Cardiac fibroblast (primary cell): ENCODE measurements around the gene REN.

Experiments
- DNase-seq, 2 donors: peaks; one replicate each; pipeline versions ENCODE4 v3.0.0 to v3.0.0-alpha.2; 2010; ENCODE audit warnings: low read depth in 2 of 2
- H3K4me3 ChIP-seq, 2 donors: replicated peaks in 1 of 2; 1 replicate in 1 of 2; 2 replicates in 1 of 2; pipeline ENCODE4 v1.5.1; 2011; ENCODE audit warnings: low read depth in 2 of 2, low read length in 2 of 2, mild to moderate bottlenecking in 2 of 2, moderate library complexity in 1 of 2
- TF ChIP-seq, protein P1 (sequence below): IDR thresholded peaks from one replicate; pipeline ENCODE4 v1.5.1; 2011; ENCODE audit warnings: low read depth, mild to moderate bottlenecking, low read length, inconsistent platforms

Gene REN

DNA sequence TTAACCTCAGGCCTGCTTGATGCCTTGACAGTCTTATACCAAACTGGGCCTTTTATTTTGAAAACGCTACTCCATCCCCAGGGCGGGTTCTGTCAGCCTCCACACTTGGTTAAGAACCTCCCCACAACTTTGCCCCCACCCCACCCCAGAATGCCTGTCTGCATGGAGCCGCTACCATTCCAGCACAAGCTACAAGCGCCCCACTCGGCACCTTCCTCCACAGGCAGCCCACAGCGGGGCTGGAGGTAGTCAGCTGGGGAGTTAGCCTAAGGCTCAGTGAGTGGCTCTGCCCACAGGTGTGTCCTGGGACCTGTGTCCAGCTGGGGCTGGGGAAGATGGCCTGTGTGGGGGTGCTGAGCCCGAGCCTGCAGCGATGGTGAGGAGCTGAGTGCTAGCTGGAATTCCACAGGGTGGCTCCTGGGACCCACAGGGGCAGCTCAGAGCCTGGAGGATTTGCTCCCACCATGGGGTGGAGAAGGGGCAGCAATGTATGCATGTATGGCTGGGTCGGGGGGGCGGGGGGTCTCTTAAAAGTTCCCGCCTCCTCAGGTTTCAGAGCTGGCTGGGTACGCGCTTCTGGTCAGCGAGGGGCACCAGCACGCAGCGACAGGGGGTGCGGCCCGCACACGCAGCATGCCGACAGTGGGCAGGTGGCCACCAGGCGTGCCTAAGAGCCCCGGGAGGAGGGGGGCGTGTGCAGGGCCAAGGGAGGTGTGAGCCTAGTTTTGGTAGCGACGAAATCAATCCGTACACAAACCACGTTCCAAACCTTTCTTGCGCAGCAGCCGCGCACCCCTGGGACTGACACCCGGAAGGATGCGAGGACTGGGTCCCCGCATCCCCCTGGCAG lies 15.2 kb downstream of the REN start:
- DNase-seq = no peak
- TF ChIP-seq, protein P1, sequence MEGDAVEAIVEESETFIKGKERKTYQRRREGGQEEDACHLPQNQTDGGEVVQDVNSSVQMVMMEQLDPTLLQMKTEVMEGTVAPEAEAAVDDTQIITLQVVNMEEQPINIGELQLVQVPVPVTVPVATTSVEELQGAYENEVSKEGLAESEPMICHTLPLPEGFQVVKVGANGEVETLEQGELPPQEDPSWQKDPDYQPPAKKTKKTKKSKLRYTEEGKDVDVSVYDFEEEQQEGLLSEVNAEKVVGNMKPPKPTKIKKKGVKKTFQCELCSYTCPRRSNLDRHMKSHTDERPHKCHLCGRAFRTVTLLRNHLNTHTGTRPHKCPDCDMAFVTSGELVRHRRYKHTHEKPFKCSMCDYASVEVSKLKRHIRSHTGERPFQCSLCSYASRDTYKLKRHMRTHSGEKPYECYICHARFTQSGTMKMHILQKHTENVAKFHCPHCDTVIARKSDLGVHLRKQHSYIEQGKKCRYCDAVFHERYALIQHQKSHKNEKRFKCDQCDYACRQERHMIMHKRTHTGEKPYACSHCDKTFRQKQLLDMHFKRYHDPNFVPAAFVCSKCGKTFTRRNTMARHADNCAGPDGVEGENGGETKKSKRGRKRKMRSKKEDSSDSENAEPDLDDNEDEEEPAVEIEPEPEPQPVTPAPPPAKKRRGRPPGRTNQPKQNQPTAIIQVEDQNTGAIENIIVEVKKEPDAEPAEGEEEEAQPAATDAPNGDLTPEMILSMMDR = no peak
- peak overlapping the region; percentile 51 to 57 for H3K4me3 ChIP-seq

DNA sequence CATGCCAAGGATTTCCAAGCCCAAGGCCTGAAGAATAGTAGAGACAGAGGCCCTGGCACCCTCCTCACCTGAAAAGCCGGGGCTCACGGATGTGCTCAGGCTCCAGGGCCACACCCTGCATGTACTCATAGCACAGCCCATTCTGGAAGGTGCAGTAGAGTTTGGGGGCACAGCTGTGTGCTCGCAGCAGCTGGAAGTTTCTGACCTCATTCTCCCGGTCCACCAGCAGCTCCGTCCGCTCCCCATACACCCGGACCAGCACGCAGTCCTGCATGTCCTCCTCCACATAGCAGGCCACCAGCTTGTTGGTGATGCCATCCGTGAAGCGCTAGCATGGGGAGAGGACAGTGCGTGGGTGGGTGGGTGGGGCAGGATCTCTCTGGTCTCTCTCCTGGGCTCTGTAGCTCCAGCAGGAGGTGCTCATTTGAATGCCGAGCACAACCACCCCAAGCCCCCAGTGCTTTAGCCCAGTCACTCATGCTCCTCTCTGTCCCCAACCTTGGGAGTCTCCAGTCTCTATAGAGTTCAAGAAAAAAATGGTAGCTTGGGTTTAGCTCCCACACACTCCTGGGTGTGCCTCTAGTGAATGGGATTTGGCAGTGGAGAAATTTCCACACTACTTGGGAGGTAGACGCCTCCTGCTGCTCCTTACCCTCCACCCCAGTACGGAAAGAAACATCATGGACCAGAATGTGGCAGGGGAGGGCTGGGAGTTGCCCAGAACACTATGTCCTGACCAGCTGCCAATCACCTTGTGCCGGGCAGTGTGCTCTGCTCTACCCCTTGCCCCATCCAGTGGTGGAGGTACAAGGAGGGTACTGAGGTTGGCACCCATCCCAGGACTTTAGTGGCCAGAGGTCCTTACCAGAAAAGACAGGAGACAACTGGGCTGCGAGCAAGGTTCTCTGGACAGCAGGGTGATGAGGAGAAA lies 16.2 kb downstream of the REN start:
- no peak for DNase-seq
- TF ChIP-seq, protein P1 = no peak
- no peak overlapping the region for H3K4me3 ChIP-seq

GRCh38 chr1:204149107-204149506 lies 17.0 kb downstream of the REN start:
- no peak for DNase-seq
- no peak overlapping the region for H3K4me3 ChIP-seq
- TF ChIP-seq, protein P1 = no peak

DNA sequence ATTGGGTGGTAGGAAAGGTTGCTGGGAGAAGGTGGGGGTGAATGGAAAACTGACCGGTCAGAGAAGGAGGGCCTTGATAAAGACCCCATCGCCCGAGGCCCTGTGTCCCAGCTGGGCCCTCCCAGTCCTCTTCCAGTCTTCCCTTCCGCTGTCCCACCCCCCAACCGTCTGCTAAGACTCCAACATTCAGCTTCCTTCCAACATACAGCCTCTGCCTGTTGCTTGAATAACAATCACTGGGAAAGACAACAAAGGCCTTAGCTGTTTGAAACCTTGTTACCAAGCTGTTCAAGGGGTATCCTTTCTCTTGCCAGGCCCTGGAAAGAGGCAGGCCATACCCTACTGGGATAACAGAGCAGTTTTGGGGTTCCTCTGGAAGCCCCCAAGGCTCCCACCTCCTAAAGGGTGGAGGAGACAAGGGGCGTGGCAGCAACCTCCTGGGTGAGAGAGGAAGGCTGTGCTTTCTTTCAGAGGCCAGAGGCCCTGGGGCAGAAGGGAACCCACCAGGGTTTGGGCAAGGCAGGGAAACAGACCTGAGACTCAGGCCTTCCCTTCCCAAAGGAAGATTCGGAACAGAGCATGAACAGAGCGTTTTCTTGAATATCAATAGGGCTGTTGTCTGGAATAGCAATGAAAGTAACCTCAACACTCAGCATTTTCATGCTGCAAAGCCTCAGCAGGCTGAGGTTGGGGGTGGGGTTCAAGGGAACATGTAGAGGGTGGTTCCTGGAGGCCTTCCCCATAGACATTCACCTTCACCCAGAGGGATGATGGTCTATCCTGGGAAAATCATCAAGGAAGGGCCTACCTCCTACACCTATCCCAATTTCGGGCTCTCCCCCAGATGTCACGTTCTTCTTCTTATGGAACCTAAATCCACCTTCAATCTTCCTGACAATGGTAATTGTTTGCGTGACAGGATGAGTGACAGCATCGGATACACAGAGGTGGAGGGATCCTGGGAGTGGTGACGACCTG lies 18.4 kb downstream of the REN start:
- DNase-seq = no peak
- no peak overlapping the region for H3K4me3 ChIP-seq
- TF ChIP-seq, protein P1 = no peak

DNA sequence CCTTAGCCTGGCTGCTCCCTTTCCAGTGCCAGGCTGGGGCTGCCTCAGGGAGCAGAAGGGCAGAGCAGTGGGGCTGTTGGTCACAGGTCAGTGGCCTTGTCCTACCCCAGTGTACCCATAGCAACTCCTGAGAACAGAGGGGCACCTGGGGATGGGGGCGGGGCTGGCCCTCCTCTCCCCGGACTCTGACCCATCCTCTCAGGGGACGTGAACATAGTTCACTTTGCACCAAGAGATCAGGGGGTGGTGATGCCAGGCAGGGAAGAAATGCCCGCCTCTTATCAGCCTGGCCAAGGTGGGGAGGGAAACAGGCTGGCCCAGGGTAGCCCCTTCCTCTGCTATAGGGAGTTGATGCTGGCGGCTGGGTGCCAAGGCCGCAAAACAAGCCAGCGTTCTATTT lies 19.2 kb downstream of the REN start:
- TF ChIP-seq, protein P1 = no peak
- no peak overlapping the region for H3K4me3 ChIP-seq
- no peak for DNase-seq

DNA sequence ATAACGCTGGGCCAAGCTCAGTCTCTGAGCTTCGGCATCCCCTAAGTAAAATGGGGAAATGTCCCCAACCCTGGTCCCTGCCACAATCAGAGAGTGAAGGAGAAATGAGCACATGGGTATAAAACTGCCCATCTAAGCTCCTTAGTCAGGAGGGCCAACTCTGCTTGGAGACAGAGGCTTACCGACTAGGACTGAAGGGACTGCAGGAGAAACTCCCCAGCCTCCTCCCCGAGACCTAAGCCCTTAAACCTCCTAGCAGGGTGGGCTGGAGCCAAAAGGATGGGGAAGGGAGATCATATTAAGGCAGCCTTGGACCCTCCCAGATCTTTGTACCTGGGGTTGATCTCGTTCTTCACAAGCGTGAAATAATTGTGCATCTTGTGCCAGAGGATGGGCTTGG lies 19.8 kb downstream of the REN start:
- no peak overlapping the region for H3K4me3 ChIP-seq
- TF ChIP-seq, protein P1 = no peak
- DNase-seq = no peak
